B cell (primary cell): ENCODE data around the gene PTH2. TPM values are rescaled to one million over a fixed set of nuclear protein-coding genes. Genes with fewer than 3 reads are reported as not detected.

ENCODE experiments used
- ATAC-seq: fragments of 200-7000 bp; cut with Tn5 transposase; one replicate; pipeline ENCODE4 v1.10.0; 2021; ENCODE audit warnings: low read depth, mild to moderate bottlenecking, moderate number of reproducible peaks, moderate library complexity
- CTCF ChIA-PET: fragments of 350-600 bp; sonication (Branson Sonifier 250); formaldehyde crosslinking; loops from one replicate; lab custom pipeline; 2021; ENCODE audit warnings: antibody characterized with exemption, inconsistent platforms; lab: Charles Lee
- POLR2A ChIA-PET: fragments of 350-600 bp; sonication (Branson Sonifier 250); formaldehyde crosslinking; loops from one replicate; lab custom pipeline; 2021; ENCODE audit warnings: antibody characterized with exemption; lab: Charles Lee
- DNase-seq: peaks from one replicate; pipeline ENCODE4 v3.0.0; 2013
- H2AFZ ChIP-seq: 2 replicates; pipeline ENCODE4 v1.6.1; 2012; ENCODE audit warnings: mild to moderate bottlenecking, low read depth, low read length; ENCODE audit not compliant: insufficient read depth, poor library complexity, severe bottlenecking
- H3K27ac ChIP-seq, 2 donors: 1 replicate in 1 of 2; 2 replicates in 1 of 2; pipeline ENCODE4 v1.5.1; 2012 to 2013; ENCODE audit warnings: low read length in 2 of 2, mild to moderate bottlenecking in 2 of 2, moderate library complexity in 1 of 2
- H3K27me3 ChIP-seq, 4 experiments: fragments of 200-600 bp in 1 of 4; sonication (generic) in 1 of 4; replicated peaks in 1 of 4; 1 replicate in 2 of 4; 2 replicates in 2 of 4; pipeline versions ENCODE4 v1.6.1 to v1.7.0; 2013 to 2016; ENCODE audit warnings: low read length in 3 of 4, mild to moderate bottlenecking in 2 of 4, mixed read lengths in 1 of 4, moderate library complexity in 1 of 4; ENCODE audit not compliant: insufficient read depth in 4 of 4, control insufficient read depth in 3 of 4; ENCODE audit errors: control extremely low read depth in 1 of 4
- H3K36me3 ChIP-seq, 2 experiments: replicated peaks in 1 of 2; 1 replicate in 1 of 2; 2 replicates in 1 of 2; pipeline versions ENCODE4 v1.6.1 to v1.7.1; 2013; ENCODE audit warnings: low read length in 1 of 2; ENCODE audit not compliant: insufficient read depth in 2 of 2, control insufficient read depth in 1 of 2; ENCODE audit errors: control extremely low read depth in 1 of 2, extremely low read depth in 1 of 2
- H3K4me1 ChIP-seq, 2 donors: fragments of 200-600 bp in 1 of 2; sonication (generic) in 1 of 2; 1 replicate in 1 of 2; 2 replicates in 1 of 2; pipeline versions ENCODE4 v1.5.1 to v1.6.1; 2013 to 2017; ENCODE audit warnings: low read length in 2 of 2; ENCODE audit not compliant: control insufficient read depth in 2 of 2, insufficient read depth in 2 of 2
- H3K4me2 ChIP-seq: replicated peaks from 2 replicates; pipeline ENCODE3; 2012; ENCODE audit warnings: mild to moderate bottlenecking, low read depth, low read length; ENCODE audit not compliant: poor library complexity, severe bottlenecking
- H3K4me3 ChIP-seq, 5 experiments: fragments of 200-600 bp in 1 of 5; sonication (generic) in 1 of 5; 1 replicate in 3 of 5; 2 replicates in 2 of 5; pipeline versions ENCODE4 v1.5.1 to v1.7.0; 2011 to 2016; ENCODE audit warnings: low read length in 4 of 5, mild to moderate bottlenecking in 4 of 5, low read depth in 2 of 5, control low read depth in 1 of 5, moderate library complexity in 1 of 5; ENCODE audit not compliant: insufficient read depth in 1 of 5; ENCODE audit errors: control extremely low read depth in 1 of 5, extremely low read depth in 1 of 5
- H3K79me2 ChIP-seq: fragments of 200-600 bp; sonication (generic); one replicate; pipeline ENCODE4 v1.6.0; 2016; ENCODE audit warnings: low read length; ENCODE audit not compliant: control insufficient read depth, insufficient read depth
- H3K9ac ChIP-seq: fragments of 200-600 bp; sonication (generic); 2 replicates; pipeline ENCODE4 v1.6.1; 2017; ENCODE audit warnings: mild to moderate bottlenecking, low read length, moderate library complexity
- H3K9me3 ChIP-seq, 3 donors: one replicate each; pipeline versions ENCODE4 v1.6.1 to v1.7.1; 2013; ENCODE audit warnings: low read length in 2 of 3; ENCODE audit not compliant: control insufficient read depth in 2 of 3, insufficient read depth in 1 of 3; ENCODE audit errors: control extremely low read depth in 1 of 3
- H4K20me1 ChIP-seq: 2 replicates; pipeline ENCODE4 v1.6.0; 2012; ENCODE audit warnings: mild to moderate bottlenecking, low read length; ENCODE audit not compliant: insufficient read depth, control insufficient read depth, poor library complexity, severe bottlenecking
- H3K27ac Mint-ChIP-seq: one replicate; pipeline ENCODE4 v1.8.0; 2021; ENCODE audit warnings: mixed read lengths
- H3K27me3 Mint-ChIP-seq: one replicate; pipeline ENCODE4 v1.8.0; 2021; ENCODE audit warnings: mixed read lengths
- H3K4me1 Mint-ChIP-seq: one replicate; pipeline ENCODE4 v1.8.0; 2021; ENCODE audit warnings: mixed read lengths
- H3K4me3 Mint-ChIP-seq: one replicate; pipeline ENCODE4 v1.8.0; 2021; ENCODE audit warnings: mixed read lengths
- H3K9me3 Mint-ChIP-seq: one replicate; pipeline ENCODE4 v1.8.0; 2022; ENCODE audit warnings: mixed read lengths; ENCODE audit not compliant: insufficient read depth
- CTCF ChIP-seq: fragments of 200-600 bp; IDR thresholded peaks from one replicate; pipeline ENCODE4 v1.8.0; 2022; ENCODE audit warnings: antibody characterized with exemption, mild to moderate bottlenecking
- EZH2 ChIP-seq: IDR thresholded peaks from 2 replicates; pipeline ENCODE4 v1.6.1; 2012; ENCODE audit warnings: borderline replicate concordance, low read depth, mild to moderate bottlenecking, moderate library complexity, low read length; ENCODE audit not compliant: insufficient read depth, poor library complexity, severe bottlenecking
- WGBS: methylation state at CpG from one replicate; pipeline ENCODE4 v1.1.5; 2013; ENCODE audit warnings: missing lambda C conversion rate; ENCODE audit not compliant: insufficient coverage; 5-methylcytosine and 5-hydroxymethylcytosine counted together
- intact Hi-C: fragments of 100-400 bp; cut with micrococcal nuclease; formaldehyde crosslinking; loops from one replicate; pipeline ENCODE4 v1.10.0; 2022
- polyA plus RNA-seq: library from polyadenylated mRNA; depleted of rRNA; stranded (reverse); fragments of >200 nt; gene quantifications from 2 replicates; pipeline ENCODE4 v1.2.3, GENCODE V29; 2012
- total RNA-seq, 2 donors: library from RNA; stranded (reverse); fragments of 120-200 nt in 1 of 2; gene quantifications; 1 replicate in 1 of 2; 2 replicates in 1 of 2; pipeline versions ENCODE4 v1.2.3 to v1.2.4, GENCODE V29; 2013 to 2022

PTH2 gene
- total and polyA plus RNA-seq, 2 donors (not counting 1 experiment from before 2014, with no cell fraction given), result not detected

GRCh38 chr19:49427855-49428546 lies 4.8 kb upstream of the PTH2 start:
- peaks cover 77% of the 10 kb centered on the region for H3K27me3 Mint-ChIP-seq
- H2AFZ ChIP-seq, result peak overlapping the region; percentile 66
- H3K9me3 ChIP-seq, result peaks cover 0 to 60% (median 4%) of the 10 kb centered on the region in 3 donors
- peak overlapping the region; percentile 32 for H3K27ac Mint-ChIP-seq
- peak overlapping the region; percentile 60 for H3K9ac ChIP-seq
- TF ChIP-seq EZH2 (no peak), CTCF (no peak)
- POLR2A ChIA-PET, result interaction anchor here (0.8 to 1.4 kb wide), 2 partner anchors 37 to 102 kb away, joined by 4 to 5 read pairs; no protein-coding TSS in a partner anchor
- H3K36me3 ChIP-seq, result no peaks in the 10 kb centered on the region
- H3K4me3 Mint-ChIP-seq, result peak overlapping the region; percentile 82
- peak overlapping the region; percentile 86 for H3K4me2 ChIP-seq
- no peaks in the 10 kb centered on the region for H3K79me2 ChIP-seq
- 4% methylated on average over 44 of the region's 45 CpGs for WGBS
- H3K27ac ChIP-seq, result no peak overlapping the region
- CTCF ChIA-PET, result interaction anchor here (0.5 to 2.2 kb wide), 8 partner anchors 9 to 330 kb away, joined by 3 to 8 read pairs (median 3); no protein-coding TSS in a partner anchor
- peak overlapping the region in 4 of 5 experiments; percentile 11 to 63 (median 34) for H3K4me3 ChIP-seq
- peaks cover 0 to 99% (median 71%) of the 10 kb centered on the region in 4 experiments for H3K27me3 ChIP-seq
- peak; percentile 47 for ATAC-seq
- intact Hi-C loops, result loop anchor here (5.0 kb wide), 1 partner anchor 36 kb away; no protein-coding TSS in a partner anchor
- no peaks in the 10 kb centered on the region for H4K20me1 ChIP-seq
- peak; percentile 57 for DNase-seq
- peaks cover 54 to 63% of the 10 kb centered on the region in 2 donors for H3K4me1 ChIP-seq
- peaks cover 59% of the 10 kb centered on the region for H3K4me1 Mint-ChIP-seq
- H3K9me3 Mint-ChIP-seq, result no peaks in the 10 kb centered on the region

GRCh38 chr19:49427339-49427738 lies 4.1 kb upstream of the PTH2 start:
- intact Hi-C loops, result loop anchor here (5.0 kb wide), 1 partner anchor 35 kb away; no protein-coding TSS in a partner anchor
- WGBS, result 47% methylated on average over 8 of the region's 12 CpGs
- H3K27ac ChIP-seq, result no peak overlapping the region
- ChIA-PET CTCF (interaction anchor here (0.6 to 2.2 kb wide), 7 partner anchors 16 to 330 kb away, joined by 3 to 8 read pairs (median 3); no protein-coding TSS in a partner anchor), POLR2A (interaction anchor here (1.4 kb wide), 1 partner anchor 36 kb away, joined by 4 read pairs; no protein-coding TSS in a partner anchor)
- peaks cover 60% of the 10 kb centered on the region for H3K4me1 Mint-ChIP-seq
- no peak overlapping the region for H2AFZ ChIP-seq
- no peak for ATAC-seq
- H4K20me1 ChIP-seq, result no peaks in the 10 kb centered on the region
- peaks cover 0 to 58% (median 4%) of the 10 kb centered on the region in 3 donors for H3K9me3 ChIP-seq
- no peak overlapping the region for H3K9ac ChIP-seq
- no peaks in the 10 kb centered on the region for H3K79me2 ChIP-seq
- H3K27me3 Mint-ChIP-seq, result peaks cover 78% of the 10 kb centered on the region
- TF ChIP-seq EZH2, result no peak
- no peak for TF ChIP-seq CTCF
- H3K4me1 ChIP-seq, result peaks cover 54 to 63% of the 10 kb centered on the region in 2 donors
- no peaks in the 10 kb centered on the region for H3K36me3 ChIP-seq
- no peak overlapping the region for H3K4me3 ChIP-seq
- no peak for DNase-seq
- peak overlapping the region; percentile 2 for H3K27ac Mint-ChIP-seq
- peaks cover 0 to 98% (median 73%) of the 10 kb centered on the region in 4 experiments for H3K27me3 ChIP-seq
- peak overlapping the region; percentile 44 for H3K4me3 Mint-ChIP-seq
- H3K9me3 Mint-ChIP-seq, result no peaks in the 10 kb centered on the region
- H3K4me2 ChIP-seq, result peak overlapping the region; percentile 86
